Fibroblast of mammary gland (primary cell): Measurements from ENCODE around the gene SRP19.

Experiments used
- DNase-seq: peaks from one replicate; pipeline ENCODE4 v3.0.0-alpha.2; 2010; ENCODE audit warnings: low read depth
- H3K4me3 ChIP-seq: 2 replicates; pipeline ENCODE4 v1.5.1; 2011; ENCODE audit warnings: low read depth, mild to moderate bottlenecking, low read length, moderate library complexity; ENCODE audit not compliant: control insufficient read depth
- CTCF ChIP-seq: conservative IDR thresholded peaks from 2 replicates; pipeline ENCODE4 v1.5.1; 2011; ENCODE audit warnings: low read depth, low read length, inconsistent platforms; ENCODE audit not compliant: control insufficient read depth, insufficient read depth

Gene SRP19

GRCh38 chr5:112860929-112861637 lies at the start of gene SRP19:
SRP19 (plus strand) TSS chr5:112861287; CDS start chr5:112861377, 90 bp downstream.
- peak; percentile 98 for DNase-seq
- peak within 1 kb of the TSS; percentile 100 for H3K4me3 ChIP-seq
- TF ChIP-seq CTCF = no peak

- no peak overlapping the region for H3K4me3 ChIP-seq
- TF ChIP-seq CTCF = no peak
- no peak for DNase-seq
These were observed 48.5 kb upstream of the SRP19 start for GRCh38 chr5:112812549-112812948.

GRCh38 chr5:112820246-112820645 lies 40.8 kb upstream of the SRP19 start:
- no peak for DNase-seq
- no peak for TF ChIP-seq CTCF
- no peak overlapping the region for H3K4me3 ChIP-seq

- no peak for DNase-seq
- no peak overlapping the region for H3K4me3 ChIP-seq
- TF ChIP-seq CTCF = no peak
These were observed 38.6 kb upstream of the SRP19 start for GRCh38 chr5:112822456-112822855.

- no peak for TF ChIP-seq CTCF
- H3K4me3 ChIP-seq = no peak overlapping the region
- DNase-seq = no peak
These were observed 37.9 kb upstream of the SRP19 start for GRCh38 chr5:112823181-112823580.

- no peak for TF ChIP-seq CTCF
- DNase-seq = no peak
- no peak overlapping the region for H3K4me3 ChIP-seq
These were observed 37.4 kb upstream of the SRP19 start for GRCh38 chr5:112823656-112824055.
